ENCODE data around the gene HOXD10.

GRCh38 chr2:176133389-176133788 is 16.8 kb downstream of the HOXD10 start:
- TF ChIP-seq CTCF (conservative IDR thresholded peaks at IDR 0.05; ENCODE audit: low read length) (no peak), EZH2phosphoT487 (IDR thresholded peaks at IDR 0.05; ENCODE audit: borderline replicate concordance, low read depth, low read length) (no peak)
